Glomerular endothelial cell (primary cell): Measurements from ENCODE around the gene GDI2. TPM values are rescaled to one million over a fixed set of nuclear protein-coding genes. Genes with fewer than 3 reads are reported as not detected.
"Not testable (repeated sequence)": the region's sequence is repeated elsewhere in the genome, so short reads cannot be mapped to it uniquely, and the experiment has no call there.

Experiments
- DNase-seq: peaks from one replicate; pipeline ENCODE4 v3.0.0-alpha.2; 2011; ENCODE audit warnings: low read depth, low spot score; ENCODE audit errors: extremely low read depth
- total RNA-seq: library from RNA; depleted of rRNA; stranded (reverse); fragments of >200 nt; gene quantifications from 2 replicates; pipeline ENCODE4 v1.2.3, GENCODE V29; 2015

Gene GDI2
- total RNA-seq, 1 donor from 2014 or later, result 344 TPM

- no peak for DNase-seq
Measured at GRCh38 chr10:5829267-5829666, 16.0 kb upstream of the GDI2 start.

GRCh38 chr10:5828725-5829124 is 15.5 kb upstream of the GDI2 start:
- DNase-seq, result no peak

DNA sequence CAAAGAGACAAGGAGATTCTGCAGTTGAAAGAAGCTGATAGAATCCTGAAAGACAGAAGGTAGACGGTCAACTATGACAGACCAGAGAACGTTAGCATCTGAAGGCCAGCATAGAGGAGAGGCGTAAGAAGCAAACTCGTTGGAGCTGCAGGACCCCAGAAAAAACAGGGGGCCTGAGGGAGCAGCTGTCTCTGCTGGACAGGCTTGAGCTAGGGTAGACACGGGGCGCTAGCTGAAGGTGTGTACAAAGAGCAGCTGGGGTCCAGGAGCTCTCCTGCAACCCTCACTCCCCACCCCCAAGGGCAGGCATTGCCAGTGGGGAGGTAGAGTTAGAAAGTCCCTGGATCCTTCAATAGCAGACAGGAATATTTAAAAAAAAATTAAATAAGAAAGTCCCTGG is 14.6 kb upstream of the GDI2 start:
- DNase-seq, result no peak

GRCh38 chr10:5826511-5826910 is 13.3 kb upstream of the GDI2 start:
- not testable (repeated sequence) for DNase-seq

DNA sequence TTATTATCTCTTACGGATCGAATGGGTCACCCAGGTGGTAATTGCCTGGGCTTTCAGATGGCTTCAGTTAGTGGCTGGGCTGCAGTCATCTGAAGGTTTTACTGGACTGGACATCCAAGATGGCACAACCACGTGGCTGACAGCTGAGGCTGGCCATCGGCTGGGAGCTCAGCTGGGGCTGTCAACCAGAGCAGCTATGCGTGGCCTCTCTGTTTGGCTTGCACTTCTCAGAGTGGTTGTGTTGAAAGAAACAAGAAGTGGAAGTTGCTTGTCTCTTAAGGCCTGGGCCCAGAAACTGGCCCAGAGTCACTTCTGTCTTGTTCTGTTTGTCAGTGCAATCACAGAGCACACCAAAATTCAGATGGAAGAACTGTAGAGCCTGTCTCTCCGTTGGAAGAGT is 5.7 kb upstream of the GDI2 start:
- no peak for DNase-seq

DNA sequence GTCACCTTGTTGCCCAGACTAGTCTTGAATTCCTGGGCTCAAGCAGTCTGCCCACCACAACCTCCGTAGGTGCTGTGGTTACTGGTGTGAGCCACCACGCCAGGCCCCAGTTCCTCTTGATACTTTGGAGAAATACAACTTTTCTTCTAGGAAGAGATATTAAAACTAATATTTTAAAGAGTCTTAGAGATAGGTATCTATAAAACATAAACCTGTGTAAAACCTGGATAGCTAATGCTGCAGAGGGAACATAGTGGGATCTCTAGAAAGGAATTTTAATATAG is 4.8 kb upstream of the GDI2 start:
- DNase-seq, result no peak

- DNase-seq, result no peak
Measured at GRCh38 chr10:5817322-5818047, 4.3 kb upstream of the GDI2 start.

DNA sequence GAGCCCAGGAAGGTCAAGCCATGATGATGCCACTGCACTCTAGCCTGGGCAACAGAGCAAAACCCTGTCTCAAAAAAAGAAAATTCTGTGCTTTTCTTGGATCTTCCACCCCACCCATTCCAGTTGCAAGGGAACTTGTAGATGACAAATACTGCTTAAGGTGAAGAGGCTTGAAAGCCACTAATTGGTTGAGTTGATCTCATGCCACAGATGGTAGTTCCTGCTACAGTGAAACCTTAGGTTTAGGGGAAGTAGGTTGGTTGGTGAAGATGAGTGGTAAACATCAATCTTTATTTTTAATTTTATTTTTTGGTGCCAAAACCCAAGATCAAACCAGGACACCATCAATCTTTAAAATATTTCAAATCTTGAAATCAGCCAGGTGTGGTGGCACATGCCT is 2.9 kb upstream of the GDI2 start:
- no peak for DNase-seq

GRCh38 chr10:5814110-5815107 is 1.2 kb upstream of the GDI2 start:
- DNase-seq, result no peak

DNA sequence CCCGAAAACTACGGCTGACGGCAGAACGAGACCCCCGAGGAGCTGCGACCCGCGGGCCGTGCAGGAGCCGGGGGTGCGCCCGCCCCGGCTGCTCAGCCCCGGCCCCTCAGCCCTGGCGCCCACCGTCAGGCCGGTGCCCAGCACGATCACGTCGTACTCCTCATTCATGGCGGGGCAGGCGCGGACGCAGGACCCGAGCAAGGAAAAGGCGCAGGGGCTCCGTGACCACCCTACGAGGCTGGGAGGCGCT is 218 bp downstream of the GDI2 start:
- DNase-seq, result no peak

DNA sequence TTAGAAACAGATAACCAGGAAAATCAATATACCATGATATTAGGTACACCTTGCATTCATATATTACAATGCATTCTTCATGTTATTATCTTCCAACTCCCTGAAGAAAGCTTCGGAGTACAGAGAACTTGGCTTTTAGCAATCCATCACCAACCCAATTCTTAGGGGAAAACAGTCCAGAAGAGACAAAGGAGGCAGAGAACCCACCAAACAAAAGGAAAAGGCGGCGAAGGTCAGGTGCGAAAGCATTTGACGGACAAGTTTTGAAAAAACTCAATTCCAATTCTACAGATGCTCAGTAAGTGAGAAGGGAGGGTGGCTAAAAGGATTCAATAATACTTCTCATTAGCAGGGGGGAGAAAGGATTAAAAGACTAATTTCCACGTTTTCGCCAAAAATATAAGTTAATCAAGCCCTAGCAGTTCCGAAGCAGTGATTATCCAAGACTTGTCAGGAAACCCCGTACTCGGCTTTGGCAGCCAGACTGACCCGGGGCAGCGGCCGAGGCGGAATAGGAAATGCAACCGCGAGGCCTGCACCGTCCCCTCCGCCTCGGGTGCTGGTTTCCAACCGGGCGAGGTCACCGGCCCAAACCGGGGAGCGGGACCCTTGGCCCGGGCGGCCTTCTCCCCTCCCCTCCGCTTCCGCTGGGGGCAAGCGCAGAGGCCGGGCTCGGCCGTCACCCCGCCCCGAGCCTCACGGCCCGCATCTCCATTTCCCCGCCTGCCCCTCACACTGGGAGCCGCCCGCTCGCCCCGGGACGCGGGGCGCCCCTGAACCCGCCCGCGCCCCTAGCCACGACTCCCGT is 747 bp downstream of the GDI2 start:
- no peak for DNase-seq

- no peak for DNase-seq
Measured at GRCh38 chr10:5811387-5811821, 1.8 kb downstream of the GDI2 start.

- DNase-seq, result no peak
Measured at GRCh38 chr10:5810225-5810624, 3.0 kb downstream of the GDI2 start.

- no peak for DNase-seq
Measured at GRCh38 chr10:5809527-5810154, 3.6 kb downstream of the GDI2 start.

- not testable (repeated sequence) for DNase-seq
Measured at GRCh38 chr10:5808783-5809392, 4.3 kb downstream of the GDI2 start.

GRCh38 chr10:5806745-5807144 is 6.5 kb downstream of the GDI2 start:
- no peak for DNase-seq

- no peak for DNase-seq
Measured at GRCh38 chr10:5805711-5806110, 7.5 kb downstream of the GDI2 start.

- no peak for DNase-seq
Measured at GRCh38 chr10:5805260-5805659, 8.0 kb downstream of the GDI2 start.

GRCh38 chr10:5804386-5804785 is 8.8 kb downstream of the GDI2 start:
- DNase-seq, result no peak

DNA sequence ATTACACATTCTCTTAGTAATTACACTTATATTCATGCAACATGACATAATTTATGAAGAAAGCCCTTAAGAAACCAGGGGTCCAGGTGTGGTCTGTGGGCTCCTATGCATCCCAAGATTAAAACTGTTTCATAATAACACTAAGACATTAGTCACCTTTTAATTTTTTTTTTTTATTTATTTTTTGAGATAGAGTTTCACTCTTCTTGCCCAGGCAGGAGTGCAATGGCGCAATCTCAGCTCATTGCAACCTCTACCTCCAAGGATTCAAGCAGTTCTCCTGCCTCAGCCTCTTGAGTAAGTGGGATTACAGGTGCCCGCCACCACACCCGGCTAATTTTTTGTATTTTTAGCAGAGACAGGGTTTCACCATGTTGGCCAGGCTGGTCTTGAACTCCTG is 12.5 kb downstream of the GDI2 start:
- no peak for DNase-seq

- DNase-seq, result no peak
Measured at GRCh38 chr10:5794236-5794635, 19.0 kb downstream of the GDI2 start.
